ENCODE data around the gene GOLPH3.
A peak's percentile ranks its signal among the peaks of the same experiment; 100 is the strongest.

Gene GOLPH3

DNA sequence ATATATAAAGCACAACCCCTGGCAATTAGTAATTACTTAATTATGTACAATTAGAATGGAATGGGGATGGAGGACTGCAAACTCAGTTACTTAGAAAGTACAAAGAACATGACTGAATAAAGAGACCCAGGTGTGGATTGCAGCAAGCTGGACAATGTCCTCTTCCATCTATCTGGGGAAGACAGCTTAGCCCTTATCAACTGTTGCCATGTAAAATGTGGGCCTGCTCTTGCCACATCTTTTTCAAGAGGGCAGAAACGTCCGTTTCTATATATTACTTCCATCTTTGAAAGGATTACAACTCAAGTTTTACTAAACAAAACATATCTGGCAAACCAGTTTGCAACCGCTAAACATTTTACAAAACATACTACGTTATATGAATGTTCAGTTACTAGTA lies 26.2 kb downstream of the GOLPH3 start:
- Histone ChIP-seq H3K9me3 (ENCODE audit: low read length) (no peaks in the 10 kb centered on the region), H3K27me3 (ENCODE audit: control insufficient read depth in 1 of 2, insufficient read depth in 2 of 2, low read length in 2 of 2) (no peaks in the 10 kb centered on the region), H3K9ac (ENCODE audit: low read length) (no peak overlapping the region), H3K27ac (ENCODE audit: low read depth, low read length) (no peak overlapping the region), H3K4me3 (ENCODE audit: low read depth in 1 of 2, low read length in 2 of 2) (no peak overlapping the region), H3K36me3 (ENCODE audit: insufficient read depth, low read length) (no peaks in the 10 kb centered on the region), H3K4me1 (ENCODE audit: insufficient read depth, low read length) (peaks cover 60% of the 10 kb centered on the region)

DNA sequence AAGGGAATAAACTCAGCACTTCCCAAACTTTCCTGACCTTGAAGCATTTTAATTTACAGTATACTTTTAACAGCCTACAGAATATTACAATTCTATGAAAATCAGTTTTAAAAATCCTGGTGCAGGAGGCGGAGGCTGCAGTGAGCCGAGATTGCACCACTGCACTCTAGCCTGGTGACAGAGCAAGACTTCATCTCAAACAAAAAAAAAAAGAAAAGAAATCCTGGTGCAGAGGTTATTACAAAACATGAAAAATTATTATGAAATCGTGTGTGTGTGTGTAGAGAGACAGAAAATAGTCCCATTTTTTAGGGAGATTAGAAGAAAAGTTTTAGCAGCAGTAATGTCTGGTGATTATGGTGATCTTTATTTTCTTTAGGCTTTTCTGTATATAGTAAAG lies 26.9 kb downstream of the GOLPH3 start:
- Histone ChIP-seq H3K4me1 (ENCODE audit: insufficient read depth, low read length) (peaks cover 54% of the 10 kb centered on the region), H3K36me3 (ENCODE audit: insufficient read depth, low read length) (no peaks in the 10 kb centered on the region), H3K9me3 (ENCODE audit: low read length) (no peaks in the 10 kb centered on the region), H3K9ac (ENCODE audit: low read length) (no peak overlapping the region), H3K27ac (ENCODE audit: low read depth, low read length) (no peak overlapping the region), H3K4me3 (ENCODE audit: low read depth in 1 of 2, low read length in 2 of 2) (no peak overlapping the region), H3K27me3 (ENCODE audit: control insufficient read depth in 1 of 2, insufficient read depth in 2 of 2, low read length in 2 of 2) (no peaks in the 10 kb centered on the region)

DNA sequence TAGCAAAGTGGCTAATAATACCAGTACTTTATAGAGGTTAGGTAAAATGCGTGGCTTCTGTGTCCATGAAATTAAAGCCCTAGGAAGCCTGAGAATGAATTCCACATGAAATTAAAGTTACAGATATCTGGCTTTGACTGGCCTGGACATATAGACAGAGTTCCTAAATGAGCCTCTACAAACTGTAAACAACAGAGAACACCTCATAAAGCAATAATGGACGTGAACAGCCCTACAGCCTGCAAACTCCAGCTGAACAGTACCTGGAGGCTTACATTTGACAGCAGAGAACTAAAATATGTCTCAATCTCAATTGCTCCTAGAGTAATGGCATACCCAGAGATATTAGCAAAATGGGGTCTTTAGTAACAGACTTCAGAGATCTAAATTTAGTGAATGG lies 28.7 kb downstream of the GOLPH3 start:
- H3K36me3 ChIP-seq (ENCODE audit: insufficient read depth, low read length): no peaks in the 10 kb centered on the region
- no peak overlapping the region for H3K4me3 ChIP-seq (ENCODE audit: low read depth in 1 of 2, low read length in 2 of 2)
- H3K27me3 ChIP-seq (ENCODE audit: control insufficient read depth in 1 of 2, insufficient read depth in 2 of 2, low read length in 2 of 2): no peaks in the 10 kb centered on the region
- H3K27ac ChIP-seq (ENCODE audit: low read depth, low read length): no peak overlapping the region
- no peak overlapping the region for H3K9ac ChIP-seq (ENCODE audit: low read length)
- peaks cover 46% of the 10 kb centered on the region for H3K4me1 ChIP-seq (ENCODE audit: insufficient read depth, low read length)
- no peaks in the 10 kb centered on the region for H3K9me3 ChIP-seq (ENCODE audit: low read length)

DNA sequence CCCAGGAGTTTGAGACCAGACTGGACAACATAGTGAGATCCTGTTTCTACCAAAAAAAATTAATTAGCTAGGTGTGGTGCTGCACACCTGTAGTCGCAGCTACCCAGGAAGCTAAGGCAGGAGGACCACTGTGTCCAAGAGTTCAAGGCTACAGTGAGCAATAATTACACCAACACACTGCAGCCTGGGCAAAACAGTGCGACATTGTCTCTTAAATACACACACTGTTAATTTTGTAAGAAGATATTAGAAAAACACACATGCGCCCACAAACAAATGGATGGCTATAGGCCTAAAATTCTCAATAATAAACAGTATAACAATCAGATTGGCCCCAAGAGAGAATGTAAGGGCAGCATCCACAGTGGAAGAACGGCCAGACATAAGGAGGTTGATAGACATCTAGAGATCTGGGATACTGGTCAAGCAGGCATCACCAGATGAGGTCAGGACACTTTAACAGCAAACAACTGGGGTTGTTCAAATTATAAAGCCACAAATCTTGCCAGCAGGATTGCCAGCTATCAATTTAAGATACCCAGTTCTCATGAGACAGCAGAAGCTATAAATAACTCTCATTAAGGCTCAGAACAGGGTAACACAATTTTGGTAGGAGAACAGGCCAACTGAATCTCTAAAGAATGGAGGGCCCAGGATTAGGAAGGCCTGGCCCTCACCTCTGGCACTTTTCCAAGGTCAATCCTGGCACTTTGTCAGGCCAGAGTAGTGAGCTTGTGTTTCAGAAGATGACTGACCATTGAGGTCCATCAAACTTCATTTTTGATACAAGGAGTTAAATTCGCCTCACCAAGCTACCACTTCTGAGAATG lies 29.5 kb downstream of the GOLPH3 start:
- Histone ChIP-seq H3K4me1 (ENCODE audit: insufficient read depth, low read length) (peaks cover 45% of the 10 kb centered on the region), H3K4me3 (ENCODE audit: low read depth in 1 of 2, low read length in 2 of 2) (no peak overlapping the region), H3K27ac (ENCODE audit: low read depth, low read length) (no peak overlapping the region), H3K9me3 (ENCODE audit: low read length) (no peaks in the 10 kb centered on the region), H3K27me3 (ENCODE audit: control insufficient read depth in 1 of 2, insufficient read depth in 2 of 2, low read length in 2 of 2) (no peaks in the 10 kb centered on the region), H3K9ac (ENCODE audit: low read length) (no peak overlapping the region), H3K36me3 (ENCODE audit: insufficient read depth, low read length) (no peaks in the 10 kb centered on the region)

DNA sequence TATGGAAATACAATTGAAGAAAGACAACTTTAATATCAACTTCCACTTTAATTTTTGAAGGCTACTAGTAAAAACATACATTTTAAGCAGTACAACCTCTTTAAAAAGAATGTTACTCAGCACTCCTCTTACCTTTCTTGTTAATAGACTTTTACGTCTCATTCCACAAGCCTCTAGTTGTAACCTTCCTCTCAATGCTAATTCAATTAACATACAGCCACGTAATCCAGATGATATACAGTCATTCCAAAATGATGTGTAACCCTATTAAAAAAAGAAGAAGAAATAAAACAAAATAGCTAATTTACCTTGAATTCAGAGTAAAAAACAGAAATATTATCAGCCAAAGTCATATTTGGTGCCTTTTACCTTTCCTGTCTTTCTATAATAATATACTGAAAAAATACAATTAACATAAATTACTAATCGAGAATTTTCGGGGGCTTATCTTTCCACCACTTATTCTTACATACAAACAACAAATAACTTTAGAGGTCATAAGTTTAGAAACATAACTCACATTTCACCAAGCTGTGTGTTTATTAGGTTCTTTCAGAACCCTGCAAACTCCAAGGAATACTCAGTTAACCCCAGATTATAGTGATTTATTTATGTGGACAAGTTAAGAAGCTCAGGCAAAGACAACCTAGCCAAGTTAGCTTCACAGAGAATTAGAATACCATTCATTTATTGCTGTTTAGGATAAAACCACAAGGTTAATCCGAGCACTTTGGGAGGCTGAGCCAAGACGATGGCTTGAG lies 30.3 kb downstream of the GOLPH3 start:
- Histone ChIP-seq H3K9ac (ENCODE audit: low read length) (no peak overlapping the region), H3K27me3 (ENCODE audit: control insufficient read depth in 1 of 2, insufficient read depth in 2 of 2, low read length in 2 of 2) (no peaks in the 10 kb centered on the region), H3K4me3 (ENCODE audit: low read depth in 1 of 2, low read length in 2 of 2) (no peak overlapping the region), H3K9me3 (ENCODE audit: low read length) (no peaks in the 10 kb centered on the region), H3K4me1 (ENCODE audit: insufficient read depth, low read length) (peaks cover 40% of the 10 kb centered on the region), H3K27ac (ENCODE audit: low read depth, low read length) (no peak overlapping the region), H3K36me3 (ENCODE audit: insufficient read depth, low read length) (no peaks in the 10 kb centered on the region)

DNA sequence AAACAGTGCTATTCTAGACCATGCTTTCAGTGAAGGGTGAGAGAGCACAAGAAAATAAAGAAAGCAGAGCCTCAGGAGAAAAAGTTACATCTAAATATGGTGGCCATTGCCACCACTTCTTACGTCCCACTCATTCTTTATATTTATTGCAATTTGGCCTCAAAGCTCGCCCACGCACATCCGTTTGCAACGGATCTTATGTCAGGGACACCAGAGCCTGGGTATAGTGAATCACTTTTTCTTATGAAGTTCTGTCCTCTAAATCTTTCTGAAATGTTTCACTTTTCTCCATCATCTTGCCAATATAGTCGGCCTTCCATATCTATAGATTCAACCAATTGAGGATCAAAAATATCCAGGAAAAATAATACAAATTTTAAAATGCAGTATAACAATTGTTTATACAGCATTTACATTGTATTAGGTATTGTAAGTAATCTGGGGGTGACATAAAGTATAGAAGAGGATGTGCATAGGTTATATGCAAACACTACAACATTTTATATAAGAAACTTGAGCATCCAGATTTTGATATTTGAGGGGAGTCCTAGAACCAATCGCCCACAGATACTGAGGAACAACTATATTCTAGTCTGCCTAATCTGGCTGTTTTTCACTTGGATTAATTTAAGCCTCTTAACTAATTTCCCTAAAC lies 35.2 kb downstream of the GOLPH3 start:
- Histone ChIP-seq H3K9me3 (ENCODE audit: low read length) (no peaks in the 10 kb centered on the region), H3K4me1 (ENCODE audit: insufficient read depth, low read length) (peaks cover 4% of the 10 kb centered on the region), H3K36me3 (ENCODE audit: insufficient read depth, low read length) (peaks cover 7% of the 10 kb centered on the region), H3K9ac (ENCODE audit: low read length) (no peak overlapping the region), H3K4me3 (ENCODE audit: low read depth in 1 of 2, low read length in 2 of 2) (no peak overlapping the region), H3K27me3 (ENCODE audit: control insufficient read depth in 1 of 2, insufficient read depth in 2 of 2, low read length in 2 of 2) (no peaks in the 10 kb centered on the region), H3K27ac (ENCODE audit: low read depth, low read length) (no peak overlapping the region)

DNA sequence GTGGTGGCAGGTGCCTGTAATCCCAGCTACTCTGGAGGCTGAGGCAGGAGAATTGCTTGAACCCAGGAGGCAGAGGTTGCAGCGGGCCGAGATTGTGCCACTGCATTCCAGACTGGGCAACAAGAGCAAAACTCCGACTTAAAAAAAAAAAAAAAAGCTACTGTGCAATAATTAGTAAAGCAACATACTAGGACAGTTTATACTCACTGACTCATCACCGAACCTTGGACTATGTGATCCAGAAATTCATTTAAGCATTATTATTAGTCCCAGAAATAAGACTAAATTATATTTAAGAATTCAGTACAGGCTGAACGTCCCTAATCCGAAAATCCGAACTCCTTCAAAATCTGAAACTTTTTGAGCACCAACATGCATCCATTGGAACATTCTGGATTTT lies 37.8 kb downstream of the GOLPH3 start:
- Histone ChIP-seq H3K9ac (ENCODE audit: low read length) (no peak overlapping the region), H3K27me3 (ENCODE audit: control insufficient read depth in 1 of 2, insufficient read depth in 2 of 2, low read length in 2 of 2) (no peaks in the 10 kb centered on the region), H3K27ac (ENCODE audit: low read depth, low read length) (no peak overlapping the region), H3K4me3 (ENCODE audit: low read depth in 1 of 2, low read length in 2 of 2) (no peak overlapping the region), H3K9me3 (ENCODE audit: low read length) (no peaks in the 10 kb centered on the region), H3K36me3 (ENCODE audit: insufficient read depth, low read length) (peaks cover 7% of the 10 kb centered on the region), H3K4me1 (ENCODE audit: insufficient read depth, low read length) (peaks cover 5% of the 10 kb centered on the region)

DNA sequence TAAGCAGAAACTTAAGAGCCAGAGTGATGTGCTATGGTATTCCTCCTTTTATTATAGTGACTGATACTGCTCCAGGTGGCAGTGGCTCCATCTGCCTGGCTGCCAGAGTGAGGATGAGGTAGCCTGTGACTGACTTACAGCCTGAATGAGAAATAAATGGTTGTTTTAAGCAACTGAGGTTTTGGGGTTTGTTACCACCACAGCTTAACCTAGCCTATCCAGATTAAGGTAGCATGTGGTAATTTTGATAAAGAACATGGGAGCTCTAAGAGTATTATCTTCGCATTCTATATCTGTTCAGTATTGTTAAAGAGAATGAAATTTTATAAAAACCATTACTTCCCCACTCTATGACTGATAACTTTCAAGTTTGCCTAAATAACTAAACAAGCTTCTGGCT lies 39.0 kb downstream of the GOLPH3 start:
- Histone ChIP-seq H3K9me3 (ENCODE audit: low read length) (no peaks in the 10 kb centered on the region), H3K4me3 (ENCODE audit: low read depth in 1 of 2, low read length in 2 of 2) (no peak overlapping the region), H3K4me1 (ENCODE audit: insufficient read depth, low read length) (peaks cover 15% of the 10 kb centered on the region), H3K27me3 (ENCODE audit: control insufficient read depth in 1 of 2, insufficient read depth in 2 of 2, low read length in 2 of 2) (no peaks in the 10 kb centered on the region), H3K36me3 (ENCODE audit: insufficient read depth, low read length) (peaks cover 7% of the 10 kb centered on the region), H3K9ac (ENCODE audit: low read length) (no peak overlapping the region), H3K27ac (ENCODE audit: low read depth, low read length) (no peak overlapping the region)

DNA sequence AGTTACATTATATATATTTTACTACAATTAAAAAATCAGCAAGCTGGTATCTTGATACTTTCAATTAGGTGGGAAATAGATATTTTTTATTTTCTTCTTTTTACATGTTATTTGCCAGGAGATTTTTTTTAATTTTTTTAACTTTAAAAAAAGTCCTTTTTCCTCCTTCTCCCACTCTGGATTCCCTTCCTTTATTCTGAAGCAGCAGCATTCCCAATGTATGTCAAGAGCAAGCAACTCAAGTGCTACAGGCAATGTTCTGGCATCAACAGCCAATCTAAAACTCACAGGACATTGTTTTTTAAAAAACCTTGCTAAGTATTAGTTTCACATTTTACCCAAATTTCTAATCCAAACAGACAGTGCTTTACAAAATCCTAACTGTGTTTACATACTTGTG lies 41.4 kb downstream of the GOLPH3 start:
- Histone ChIP-seq H3K27ac (ENCODE audit: low read depth, low read length) (no peak overlapping the region), H3K27me3 (ENCODE audit: control insufficient read depth in 1 of 2, insufficient read depth in 2 of 2, low read length in 2 of 2) (no peaks in the 10 kb centered on the region), H3K9ac (ENCODE audit: low read length) (no peak overlapping the region), H3K36me3 (ENCODE audit: insufficient read depth, low read length) (peaks cover 7% of the 10 kb centered on the region), H3K9me3 (ENCODE audit: low read length) (no peaks in the 10 kb centered on the region), H3K4me1 (ENCODE audit: insufficient read depth, low read length) (peaks cover 34% of the 10 kb centered on the region), H3K4me3 (ENCODE audit: low read depth in 1 of 2, low read length in 2 of 2) (no peak overlapping the region)

DNA sequence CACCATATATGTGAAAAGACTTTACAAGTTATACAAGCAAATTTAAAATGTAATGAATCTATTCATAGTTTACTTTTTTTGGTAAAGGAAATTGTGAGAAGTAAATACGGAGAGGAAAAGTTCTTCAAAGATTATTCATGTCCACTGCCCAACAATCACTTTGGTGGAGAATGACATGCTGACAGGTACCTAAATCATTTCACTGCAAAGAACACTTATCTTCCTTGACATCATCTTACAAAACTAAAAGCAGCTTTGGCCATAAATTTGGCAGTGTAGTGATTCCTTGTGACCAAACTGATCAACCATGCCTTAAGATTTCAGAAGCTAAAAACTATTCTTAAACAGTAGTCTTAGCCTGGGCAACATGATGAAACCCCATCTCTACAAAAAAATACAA lies 42.5 kb downstream of the GOLPH3 start:
- Histone ChIP-seq H3K36me3 (ENCODE audit: insufficient read depth, low read length) (peaks cover 7% of the 10 kb centered on the region), H3K4me1 (ENCODE audit: insufficient read depth, low read length) (peaks cover 37% of the 10 kb centered on the region)

DNA sequence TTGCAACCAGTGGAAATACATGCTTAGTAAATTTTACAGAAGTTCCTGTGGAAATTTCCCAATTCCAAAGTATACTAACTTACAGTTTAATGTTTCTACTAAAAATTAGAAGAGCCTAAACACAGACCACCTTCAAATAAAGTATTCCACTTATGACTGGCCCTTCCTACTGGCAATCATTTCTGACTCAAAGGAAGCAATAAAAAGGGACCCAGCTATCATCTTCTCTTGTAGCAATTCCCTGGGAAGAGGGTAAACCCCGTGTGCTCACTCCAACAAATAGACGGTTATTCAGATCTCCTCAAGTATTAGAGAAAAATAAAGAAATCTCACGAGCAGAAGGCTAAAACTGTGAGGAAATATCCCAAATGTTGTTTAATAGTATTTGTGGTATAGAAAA lies 43.3 kb downstream of the GOLPH3 start:
- Histone ChIP-seq H3K36me3 (ENCODE audit: insufficient read depth, low read length) (peaks cover 9% of the 10 kb centered on the region), H3K4me3 (ENCODE audit: low read depth in 1 of 2, low read length in 2 of 2) (no peak overlapping the region), H3K4me1 (ENCODE audit: insufficient read depth, low read length) (peaks cover 37% of the 10 kb centered on the region), H3K27ac (ENCODE audit: low read depth, low read length) (peak overlapping the region; percentile 22), H3K9me3 (ENCODE audit: low read length) (no peaks in the 10 kb centered on the region), H3K9ac (ENCODE audit: low read length) (no peak overlapping the region), H3K27me3 (ENCODE audit: control insufficient read depth in 1 of 2, insufficient read depth in 2 of 2, low read length in 2 of 2) (no peaks in the 10 kb centered on the region)

More for the DNA sequence above, 42.5 kb downstream of the GOLPH3 start:
- no peak overlapping the region for H3K4me3 ChIP-seq (ENCODE audit: low read depth in 1 of 2, low read length in 2 of 2)
- H3K9ac ChIP-seq (ENCODE audit: low read length): no peak overlapping the region
- no peaks in the 10 kb centered on the region for H3K9me3 ChIP-seq (ENCODE audit: low read length)
- no peaks in the 10 kb centered on the region for H3K27me3 ChIP-seq (ENCODE audit: control insufficient read depth in 1 of 2, insufficient read depth in 2 of 2, low read length in 2 of 2)
- H3K27ac ChIP-seq (ENCODE audit: low read depth, low read length): no peak overlapping the region
